WI38 (cell line): Measurements from ENCODE around the gene TOR2A.

Experiments
- H3K4me3 ChIP-seq: 2 replicates; pipeline ENCODE4 v1.5.1; 2011; ENCODE audit warnings: low read depth, mild to moderate bottlenecking, control low read depth, low read length
- CTCF ChIP-seq: IDR thresholded peaks from 2 replicates; pipeline ENCODE4 v1.5.1; 2012; ENCODE audit warnings: low read depth, mild to moderate bottlenecking, control low read depth, low read length

TOR2A gene

GRCh38 chr9:127730799-127731410 lies 4.2 kb downstream of the TOR2A start:
- no peak overlapping the region for H3K4me3 ChIP-seq
- TF ChIP-seq CTCF = no peak

GRCh38 chr9:127730262-127730661 lies 4.8 kb downstream of the TOR2A start:
- TF ChIP-seq CTCF = no peak
- no peak overlapping the region for H3K4me3 ChIP-seq

GRCh38 chr9:127729522-127730256 lies 5.4 kb downstream of the TOR2A start:
- TF ChIP-seq CTCF = no peak
- no peak overlapping the region for H3K4me3 ChIP-seq

- no peak overlapping the region for H3K4me3 ChIP-seq
- no peak for TF ChIP-seq CTCF
These were observed 6.3 kb downstream of the TOR2A start for GRCh38 chr9:127728808-127729207.

GRCh38 chr9:127726871-127727270 lies 8.2 kb downstream of the TOR2A start:
- no peak overlapping the region for H3K4me3 ChIP-seq
- TF ChIP-seq CTCF = no peak

- H3K4me3 ChIP-seq = no peak overlapping the region
- no peak for TF ChIP-seq CTCF
These were observed 11.1 kb downstream of the TOR2A start for GRCh38 chr9:127724012-127724411.

- no peak for TF ChIP-seq CTCF
- no peak overlapping the region for H3K4me3 ChIP-seq
These were observed 11.7 kb downstream of the TOR2A start for GRCh38 chr9:127723444-127723843.
